NCI-H2196 treated with DMSO at 0.1 percent for 48 hours (cell line): ENCODE data around the gene SDHAF2.
"Not testable (repeated sequence)": the region's sequence is repeated elsewhere in the genome, so short reads cannot be mapped to it uniquely, and the experiment has no call there.

ENCODE experiments used
- DNase-seq: peaks from one replicate; lab custom pipeline; 2025; ENCODE audit not compliant: unreplicated experiment; lab: John Stamatoyannopoulos, UW

SDHAF2 gene

GRCh38 chr11:61429691-61430582 is at the start of gene SDHAF2, which contains the start of gene CPSF7:
Gene SDHAF2, plus strand, starts transcription at chr11:61430124. Its CDS starts 23 bp downstream, at chr11:61430147.
Gene CPSF7, minus strand, starts transcription at chr11:61429975. Its CDS starts 740 bp downstream, at chr11:61429235.
- peak; percentile 94 for DNase-seq

- DNase-seq = no peak
Measured at GRCh38 chr11:61380884-61381283, 49.0 kb upstream of the SDHAF2 start.

- not testable (repeated sequence) for DNase-seq
Measured at GRCh38 chr11:61383859-61384258, 46.1 kb upstream of the SDHAF2 start.

- peak; percentile 15 for DNase-seq
Measured at GRCh38 chr11:61384271-61385242, 45.4 kb upstream of the SDHAF2 start.

- DNase-seq = no peak
Measured at GRCh38 chr11:61390161-61390560, 39.8 kb upstream of the SDHAF2 start.

GRCh38 chr11:61392981-61393595 is 36.8 kb upstream of the SDHAF2 start:
- DNase-seq = no peak

- DNase-seq = no peak
Measured at GRCh38 chr11:61401173-61401572, 28.8 kb upstream of the SDHAF2 start.

GRCh38 chr11:61401573-61401972 is 28.4 kb upstream of the SDHAF2 start:
- DNase-seq = no peak

GRCh38 chr11:61403658-61404057 is 26.3 kb upstream of the SDHAF2 start:
- no peak for DNase-seq

- no peak for DNase-seq
Measured at GRCh38 chr11:61404103-61404502, 25.8 kb upstream of the SDHAF2 start.

GRCh38 chr11:61404641-61405040 is 25.3 kb upstream of the SDHAF2 start:
- no peak for DNase-seq

- no peak for DNase-seq
Measured at GRCh38 chr11:61406067-61406466, 23.9 kb upstream of the SDHAF2 start.

- no peak for DNase-seq
Measured at GRCh38 chr11:61406991-61407728, 22.8 kb upstream of the SDHAF2 start.

GRCh38 chr11:61411589-61411988 is 18.3 kb upstream of the SDHAF2 start:
- no peak for DNase-seq

GRCh38 chr11:61413496-61413895 is 16.4 kb upstream of the SDHAF2 start:
- no peak for DNase-seq

GRCh38 chr11:61414547-61414946 is 15.4 kb upstream of the SDHAF2 start:
- no peak for DNase-seq

- DNase-seq = no peak
Measured at GRCh38 chr11:61415381-61415780, 14.5 kb upstream of the SDHAF2 start.

- no peak for DNase-seq
Measured at GRCh38 chr11:61416941-61417340, 13.0 kb upstream of the SDHAF2 start.

GRCh38 chr11:61417670-61418069 is 12.3 kb upstream of the SDHAF2 start:
- DNase-seq = no peak

- DNase-seq = no peak
Measured at GRCh38 chr11:61418136-61418535, 11.8 kb upstream of the SDHAF2 start.
